Neutrophil (primary cell): ENCODE data around the gene RGP1.

Experiments used
- H3K27ac ChIP-seq: fragments of 200-600 bp; sonication (generic); 2 replicates; pipeline ENCODE4 v1.5.1; 2016; ENCODE audit warnings: mild to moderate bottlenecking, moderate library complexity
- H3K27me3 ChIP-seq: fragments of 200-600 bp; sonication (generic); 2 replicates; pipeline ENCODE4 v1.6.0; 2016; ENCODE audit warnings: mild to moderate bottlenecking
- H3K36me3 ChIP-seq: fragments of 200-600 bp; sonication (generic); 2 replicates; pipeline ENCODE4 v1.5.1; 2017
- H3K4me1 ChIP-seq, 2 experiments: fragments of 200-600 bp in 1 of 2; sonication (generic) in 1 of 2; 1 replicate in 1 of 2; 2 replicates in 1 of 2; pipeline versions ENCODE4 v1.5.1 to v1.6.1; 2013 to 2016; ENCODE audit warnings: low read depth in 1 of 2, low read length in 1 of 2, mild to moderate bottlenecking in 1 of 2, moderate library complexity in 1 of 2; ENCODE audit not compliant: control insufficient read depth in 1 of 2, insufficient read depth in 1 of 2
- H3K4me3 ChIP-seq, 2 experiments: fragments of 200-600 bp in 1 of 2; sonication (generic) in 1 of 2; 1 replicate in 1 of 2; 2 replicates in 1 of 2; pipeline ENCODE4 v1.5.1; 2013 to 2016; ENCODE audit warnings: low read depth in 1 of 2, low read length in 1 of 2, mild to moderate bottlenecking in 1 of 2, moderate library complexity in 1 of 2
- H3K9me3 ChIP-seq: fragments of 200-600 bp; sonication (generic); 2 replicates; pipeline ENCODE4 v1.5.1; 2016
- CTCF ChIP-seq: fragments of 200-600 bp; sonication (generic); IDR thresholded peaks from 2 replicates; pipeline ENCODE4 v1.5.1; 2016; ENCODE audit warnings: antibody characterized with exemption

RGP1 gene

DNA sequence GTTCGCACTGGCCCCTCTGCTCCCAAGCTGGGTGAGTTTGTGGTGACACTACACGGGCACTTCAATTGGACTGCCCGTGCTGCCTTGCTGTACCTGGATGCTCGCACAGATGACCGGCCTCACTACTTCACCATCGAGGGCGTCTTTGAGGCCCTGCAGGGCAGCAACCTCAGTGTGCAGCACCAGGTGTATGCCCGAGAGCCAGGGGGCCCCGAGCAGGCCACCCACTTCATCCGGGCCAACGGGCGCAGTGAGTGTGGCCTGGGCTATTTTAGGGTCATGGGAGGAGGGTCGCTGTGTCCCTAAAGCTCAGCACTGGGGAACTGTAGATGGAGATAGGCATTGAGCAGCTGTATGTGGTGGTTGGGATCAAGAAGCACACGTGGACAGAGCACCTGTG is 43.7 kb downstream of the RGP1 start:
- H3K9me3 ChIP-seq = no peaks in the 10 kb centered on the region
- H3K4me3 ChIP-seq = no peak overlapping the region
- no peak overlapping the region for H3K27ac ChIP-seq
- H3K4me1 ChIP-seq = no peaks in the 10 kb centered on the region
- no peak for TF ChIP-seq CTCF
- no peaks in the 10 kb centered on the region for H3K36me3 ChIP-seq
- H3K27me3 ChIP-seq = peaks cover 36% of the 10 kb centered on the region

DNA sequence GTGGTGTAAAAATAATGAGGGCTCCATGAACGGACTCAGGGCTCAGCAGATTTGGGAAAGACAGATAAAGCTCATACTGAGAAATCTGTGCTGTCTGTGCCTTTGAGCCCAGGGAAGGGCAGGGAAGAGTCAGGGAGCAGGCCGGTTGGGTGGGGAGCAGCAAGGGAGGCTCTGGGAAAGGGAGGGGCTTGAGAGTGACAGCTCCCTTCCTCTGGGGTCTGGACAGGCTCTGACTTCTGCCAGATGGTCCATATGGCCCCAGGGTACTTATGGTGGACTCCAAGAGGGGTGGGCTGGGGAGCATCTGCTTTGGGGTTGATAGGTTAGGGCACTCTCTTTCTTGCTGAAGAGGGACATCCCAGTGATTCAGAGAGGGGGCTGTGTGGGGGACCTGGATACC is 44.4 kb downstream of the RGP1 start:
- peaks cover 36% of the 10 kb centered on the region for H3K27me3 ChIP-seq
- TF ChIP-seq CTCF = no peak
- H3K9me3 ChIP-seq = no peaks in the 10 kb centered on the region
- H3K4me1 ChIP-seq = no peaks in the 10 kb centered on the region
- no peak overlapping the region for H3K4me3 ChIP-seq
- H3K27ac ChIP-seq = no peak overlapping the region
- no peaks in the 10 kb centered on the region for H3K36me3 ChIP-seq

GRCh38 chr9:35795695-35796094 is 46.6 kb downstream of the RGP1 start:
- Histone ChIP-seq H3K27me3 (peaks cover 32% of the 10 kb centered on the region), H3K9me3 (no peaks in the 10 kb centered on the region), H3K4me3 (no peak overlapping the region), H3K4me1 (no peaks in the 10 kb centered on the region), H3K27ac (no peak overlapping the region), H3K36me3 (no peaks in the 10 kb centered on the region)
- TF ChIP-seq CTCF = no peak

GRCh38 chr9:35797311-35798109 is 48.4 kb downstream of the RGP1 start:
- no peak overlapping the region for H3K27ac ChIP-seq
- H3K27me3 ChIP-seq = peaks cover 13% of the 10 kb centered on the region
- no peak for TF ChIP-seq CTCF
- H3K4me1 ChIP-seq = no peaks in the 10 kb centered on the region
- H3K4me3 ChIP-seq = no peak overlapping the region
- no peaks in the 10 kb centered on the region for H3K36me3 ChIP-seq
- no peaks in the 10 kb centered on the region for H3K9me3 ChIP-seq

GRCh38 chr9:35798658-35799374 is 49.7 kb downstream of the RGP1 start:
- H3K36me3 ChIP-seq = no peaks in the 10 kb centered on the region
- no peak for TF ChIP-seq CTCF
- no peak overlapping the region for H3K27ac ChIP-seq
- no peaks in the 10 kb centered on the region for H3K9me3 ChIP-seq
- H3K4me1 ChIP-seq = no peaks in the 10 kb centered on the region
- H3K4me3 ChIP-seq = no peak overlapping the region
- H3K27me3 ChIP-seq = peaks cover under 1% of the 10 kb centered on the region
